Inflammatory macrophage (primary cell): Measurements from ENCODE around the gene PRCC.
"Not testable (repeated sequence)": the region's sequence is repeated elsewhere in the genome, so short reads cannot be mapped to it uniquely, and the experiment has no call there.

Experiments used
- DNase-seq, 2 donors: peaks; one replicate each; pipeline ENCODE4 v3.0.0-alpha.2; 2020 to 2022

Gene PRCC

GRCh38 chr1:156744786-156745419 lies 22.4 kb upstream of the PRCC start:
- DNase-seq: no peak

- peak; percentile 18 to 47 for DNase-seq
These were observed 21.5 kb upstream of the PRCC start for GRCh38 chr1:156745881-156746280.

- DNase-seq: no peak
These were observed 21.0 kb upstream of the PRCC start for GRCh38 chr1:156746406-156746727.

- DNase-seq: peak; percentile 62 to 87
These were observed 20.4 kb upstream of the PRCC start for GRCh38 chr1:156746728-156747631.

- no peak for DNase-seq
These were observed 19.3 kb upstream of the PRCC start for GRCh38 chr1:156747742-156748669.

- DNase-seq: peak; percentile 36 to 64
These were observed 18.5 kb upstream of the PRCC start for GRCh38 chr1:156748670-156749418.

- DNase-seq: peak in 1 of 2 donors; percentile 38
These were observed 17.8 kb upstream of the PRCC start for GRCh38 chr1:156749419-156750118.

- peak in 1 of 2 donors; percentile 38 for DNase-seq
These were observed 17.1 kb upstream of the PRCC start for GRCh38 chr1:156750191-156750672.

GRCh38 chr1:156750711-156751450 lies 16.5 kb upstream of the PRCC start:
- peak; percentile 20 to 47 for DNase-seq

GRCh38 chr1:156751451-156751756 lies 15.9 kb upstream of the PRCC start, which contains the start of gene HDGF:
HDGF (minus strand) TSS chr1:156751675; CDS start chr1:156751429, 246 bp downstream.
- no peak for DNase-seq

- peak; percentile 94 to 95 for DNase-seq
These were observed 15.4 kb upstream of the PRCC start for GRCh38 chr1:156751757-156752481.

- DNase-seq: peak in 1 of 2 donors; percentile 19
These were observed 14.4 kb upstream of the PRCC start for GRCh38 chr1:156752843-156753482.

GRCh38 chr1:156754219-156754618 lies 13.1 kb upstream of the PRCC start:
- DNase-seq: peak; percentile 11 to 17

GRCh38 chr1:156755527-156755950 lies 11.8 kb upstream of the PRCC start:
- no peak for DNase-seq

GRCh38 chr1:156756355-156756754 lies 11.0 kb upstream of the PRCC start:
- no peak for DNase-seq

GRCh38 chr1:156757572-156758253 lies 9.6 kb upstream of the PRCC start:
- not testable (repeated sequence) for DNase-seq

- no peak for DNase-seq
These were observed 7.1 kb upstream of the PRCC start for GRCh38 chr1:156760092-156760795.

GRCh38 chr1:156760796-156761104 lies 6.6 kb upstream of the PRCC start:
- no peak for DNase-seq
